NCI-H1436 treated with DMSO at 0.1 percent for 48 hours (cell line): ENCODE data around the gene SURF4.
"Not testable (repeated sequence)": the region's sequence is repeated elsewhere in the genome, so short reads cannot be mapped to it uniquely, and the experiment has no call there.

Experiments used
- DNase-seq: peaks from one replicate; lab custom pipeline; 2025; lab: John Stamatoyannopoulos, UW

The SURF4 gene

DNA sequence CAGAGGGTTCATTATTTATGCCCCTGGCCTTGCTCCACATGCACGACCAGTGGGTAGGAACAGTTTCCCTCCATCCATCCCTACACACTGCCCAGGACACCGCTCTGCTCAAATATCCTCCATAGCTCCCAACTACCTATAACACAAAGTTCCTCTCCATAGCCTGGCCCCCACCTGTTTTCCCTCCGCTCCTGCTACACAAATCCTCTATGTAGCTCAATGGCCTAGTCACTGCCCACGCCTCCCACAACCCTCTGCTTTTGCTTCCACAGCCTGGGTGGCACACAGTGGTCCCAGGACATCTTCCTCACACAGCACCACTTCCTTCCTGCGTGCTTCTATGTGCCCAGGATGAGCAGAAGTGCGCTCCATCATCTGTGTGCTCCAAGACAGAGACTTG is 21.5 kb upstream of the SURF4 start:
- no peak for DNase-seq

DNA sequence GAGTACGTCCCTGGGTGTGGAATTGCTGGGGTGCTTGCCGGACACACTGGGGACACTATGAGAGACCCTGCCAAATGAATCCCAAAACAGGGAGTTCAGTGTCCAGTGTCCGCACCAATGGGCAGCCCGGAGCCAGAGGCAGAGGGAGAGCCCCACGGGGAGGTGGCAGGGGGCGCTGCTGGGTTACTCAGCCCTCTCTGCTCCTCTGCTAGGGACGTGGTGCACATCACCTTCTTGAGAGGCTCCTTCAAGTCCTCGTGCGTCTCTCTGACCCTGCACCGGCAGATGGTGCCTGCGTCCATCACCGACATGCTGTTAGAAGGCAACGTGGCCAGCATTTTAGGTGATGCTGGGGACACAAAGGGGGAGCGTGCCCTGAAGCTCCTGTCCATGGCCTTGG is 21.1 kb upstream of the SURF4 start:
- no peak for DNase-seq

DNA sequence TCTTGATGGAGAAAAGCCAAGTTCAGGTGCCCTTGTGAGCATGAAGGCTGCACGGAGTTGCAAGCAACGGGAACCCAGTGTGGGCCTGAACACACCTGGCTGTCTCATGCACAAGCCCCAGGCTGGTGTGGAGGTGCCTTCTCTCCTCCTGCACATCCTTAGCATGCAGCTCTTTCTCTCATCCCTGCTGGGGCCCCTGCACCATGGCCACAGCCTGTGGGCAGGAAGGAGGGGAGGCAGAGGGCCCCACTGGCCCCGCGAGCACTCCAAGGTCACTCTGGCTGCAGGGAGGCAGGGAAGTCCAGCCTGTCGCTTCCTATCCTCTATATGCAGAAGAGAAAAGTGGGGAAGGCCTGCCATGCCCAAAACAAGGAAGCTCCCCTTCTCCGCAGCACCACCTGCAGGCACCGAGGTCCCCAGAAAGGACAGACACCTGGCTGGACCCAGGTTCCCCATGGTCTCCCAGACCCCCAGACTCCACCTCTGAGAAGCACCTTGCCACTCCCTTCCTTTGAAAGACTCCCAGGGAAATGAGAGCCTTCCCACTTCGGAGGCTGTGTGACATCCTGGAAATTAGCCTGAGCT is 18.9 kb upstream of the SURF4 start:
- no peak for DNase-seq

DNA sequence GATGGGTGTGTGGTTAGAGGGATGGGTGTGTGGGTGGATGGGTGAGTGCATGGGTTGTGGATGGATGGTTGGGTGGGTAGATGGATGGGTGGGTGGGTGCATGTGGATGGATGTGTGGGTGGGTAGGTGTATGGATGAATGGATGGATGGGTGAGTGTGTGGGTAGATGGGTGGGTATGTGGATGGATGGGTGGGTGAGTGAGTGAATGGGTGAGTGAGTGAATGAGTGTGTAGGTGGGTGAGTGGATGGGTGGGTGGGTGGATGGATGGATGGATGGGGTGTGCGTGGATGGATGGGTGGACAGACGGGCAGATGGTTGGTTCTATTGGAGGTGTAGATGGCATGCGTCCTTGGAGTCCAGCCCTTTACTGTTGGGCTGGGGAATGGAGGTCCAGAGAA is 17.5 kb upstream of the SURF4 start:
- DNase-seq = no peak

DNA sequence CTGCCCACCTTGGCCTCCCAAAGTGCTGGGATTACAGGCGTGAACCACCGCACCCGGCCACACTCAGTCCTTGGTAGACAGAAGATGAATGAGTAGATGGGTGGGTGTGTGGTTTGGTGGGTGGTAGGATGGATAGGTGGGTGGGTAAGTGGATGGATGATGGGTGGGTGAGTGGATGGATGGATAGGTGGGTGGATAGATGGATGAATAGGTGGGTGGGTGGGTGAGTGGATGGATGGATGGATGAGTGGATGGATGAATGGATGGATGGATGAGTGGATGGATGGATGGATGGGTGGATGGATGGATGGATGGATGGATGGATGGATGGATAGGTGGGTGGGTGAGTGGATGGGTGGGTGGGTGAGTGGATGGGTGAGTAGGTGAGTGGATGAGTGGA is 16.4 kb upstream of the SURF4 start:
- not testable (repeated sequence) for DNase-seq

DNA sequence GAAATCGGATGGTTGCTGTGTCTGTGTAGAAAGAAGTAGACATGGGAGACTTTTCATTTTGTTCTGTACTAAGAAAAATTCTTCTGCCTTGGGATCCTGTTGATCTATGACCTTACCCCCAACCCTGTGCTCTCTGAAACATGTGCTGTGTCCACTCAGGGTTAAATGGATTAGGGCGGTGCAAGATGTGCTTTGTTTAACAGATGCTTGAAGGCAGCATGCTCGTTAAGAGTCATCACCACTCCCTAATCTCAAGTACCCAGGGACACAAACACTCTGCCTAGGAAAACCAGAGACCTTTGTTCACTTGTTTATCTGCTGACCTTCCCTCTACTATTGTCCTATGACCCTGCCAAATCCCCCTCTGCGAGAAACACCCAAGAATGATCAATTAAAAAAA is 15.6 kb upstream of the SURF4 start:
- not testable (repeated sequence) for DNase-seq

DNA sequence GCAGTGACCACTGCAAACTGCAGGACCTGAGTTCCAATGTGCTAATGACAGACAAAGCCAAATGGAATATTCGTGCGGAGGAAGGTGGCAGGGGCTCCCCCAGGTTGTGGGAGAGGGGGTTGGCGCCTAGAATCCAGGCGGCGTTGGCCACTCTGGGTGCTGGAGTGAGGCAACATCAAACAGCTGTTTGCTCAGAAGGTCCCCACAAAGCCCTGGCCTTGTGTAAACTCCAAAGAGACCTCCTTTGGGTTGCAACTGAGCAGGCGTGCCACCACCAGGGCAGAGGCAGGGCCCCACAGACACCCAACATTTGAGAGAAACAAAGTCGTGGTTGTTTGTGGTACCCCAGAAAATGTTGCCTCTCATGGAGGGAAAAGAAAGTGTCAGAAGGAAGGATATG is 14.9 kb upstream of the SURF4 start:
- no peak for DNase-seq

DNA sequence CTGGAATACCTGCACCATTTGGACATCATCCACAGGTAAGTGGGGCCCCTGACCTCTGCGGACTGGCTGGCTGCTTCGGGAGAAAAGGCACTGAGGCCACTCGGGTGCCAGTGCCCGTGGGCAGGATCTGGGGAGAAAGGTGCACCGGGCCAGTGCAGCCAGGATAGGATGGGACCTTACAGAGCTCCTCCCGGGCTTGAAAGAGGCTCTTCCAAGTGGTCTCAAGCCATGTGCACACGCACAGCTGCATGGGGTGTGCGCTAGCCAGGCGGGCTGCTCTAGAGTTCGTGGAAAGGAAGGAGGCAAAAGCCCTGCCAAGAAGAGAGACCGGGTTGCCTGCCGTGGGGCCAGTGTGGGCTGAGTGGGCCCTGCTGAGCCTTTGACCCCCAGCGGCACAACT is 13.7 kb upstream of the SURF4 start:
- no peak for DNase-seq

DNA sequence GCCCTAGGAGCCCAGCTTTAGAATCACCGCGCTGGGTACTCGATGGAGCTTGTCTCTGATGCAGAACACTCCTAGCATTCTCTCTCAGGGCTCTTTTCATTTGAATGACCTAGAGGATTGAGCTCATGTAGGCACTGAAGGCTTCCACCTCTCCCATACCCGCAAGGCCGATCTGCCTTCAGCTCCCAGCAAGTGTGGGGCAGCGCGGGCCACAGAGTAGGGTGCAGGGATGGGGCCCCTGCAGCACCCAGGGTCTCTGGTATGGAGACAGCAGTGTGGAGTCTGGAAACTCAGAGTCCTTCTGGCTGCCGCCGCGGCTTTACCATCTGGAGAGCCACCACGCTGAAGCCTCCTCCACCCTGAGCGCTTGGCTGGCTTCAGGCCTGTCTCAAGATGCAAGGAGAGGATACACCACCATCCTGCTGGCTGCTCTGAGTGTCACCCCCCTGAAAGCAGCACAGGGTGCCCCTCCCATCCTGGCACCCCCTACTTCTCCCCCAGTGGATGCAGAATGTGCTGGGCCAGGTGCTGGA is 13.2 kb upstream of the SURF4 start:
- no peak for DNase-seq

DNA sequence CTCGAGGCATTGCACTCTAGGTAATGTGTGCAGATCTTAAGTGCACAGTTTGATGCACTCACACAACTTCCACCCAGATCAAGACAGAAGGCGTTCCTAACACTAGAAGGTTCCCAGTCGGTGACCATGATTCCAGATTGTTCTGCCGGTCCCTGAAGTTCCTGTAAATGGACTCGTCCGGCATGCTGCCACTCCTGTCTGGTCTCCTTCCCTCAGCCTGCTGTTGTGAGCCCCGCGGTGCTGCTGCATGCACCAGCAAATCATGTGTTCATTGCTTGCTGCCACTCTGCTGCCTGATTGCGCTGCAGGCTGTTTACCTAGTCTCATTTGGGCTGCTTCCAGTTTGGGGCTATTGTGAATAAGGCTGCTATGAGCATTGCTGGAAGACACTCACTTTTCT is 11.8 kb upstream of the SURF4 start:
- no peak for DNase-seq

DNA sequence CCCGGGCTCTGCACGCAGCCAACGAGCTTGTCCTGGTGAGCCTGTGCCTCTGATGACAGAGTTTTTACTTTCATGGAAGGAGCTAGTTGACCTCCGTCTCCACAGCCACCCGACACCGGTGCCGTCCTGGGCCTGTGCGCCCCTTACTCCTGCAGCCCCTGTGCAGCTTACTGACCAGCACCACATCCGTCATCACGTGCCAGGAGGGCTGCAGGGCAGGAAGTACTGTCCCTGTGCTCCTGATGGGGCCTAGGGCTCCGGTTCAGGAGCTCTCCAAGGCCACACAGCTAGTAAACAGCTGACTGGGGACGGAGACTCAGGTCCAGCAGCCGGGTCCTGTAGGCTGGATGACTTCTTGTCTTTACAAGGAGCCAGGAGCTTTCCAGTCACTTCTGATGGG is 10.5 kb upstream of the SURF4 start:
- DNase-seq = no peak

DNA sequence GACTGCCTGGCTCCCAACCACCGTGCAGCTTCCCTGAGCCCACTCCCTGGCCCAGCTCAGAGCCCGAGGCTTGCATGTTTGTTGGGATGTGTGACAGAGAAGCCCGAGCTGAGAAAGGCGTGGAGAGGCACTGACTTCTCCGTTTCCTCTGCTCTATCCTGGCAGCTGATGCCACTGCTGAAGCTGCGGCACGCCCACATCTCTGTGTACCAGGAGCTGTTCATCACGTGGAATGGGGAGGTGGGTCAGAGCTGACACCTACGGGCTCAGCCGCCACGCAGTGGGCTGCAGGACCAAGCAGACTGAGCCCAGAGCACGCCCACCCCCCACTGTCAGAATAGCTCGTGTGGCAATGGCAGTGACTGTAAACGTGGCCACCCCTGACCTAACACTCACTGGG is 9.6 kb upstream of the SURF4 start:
- DNase-seq = no peak

DNA sequence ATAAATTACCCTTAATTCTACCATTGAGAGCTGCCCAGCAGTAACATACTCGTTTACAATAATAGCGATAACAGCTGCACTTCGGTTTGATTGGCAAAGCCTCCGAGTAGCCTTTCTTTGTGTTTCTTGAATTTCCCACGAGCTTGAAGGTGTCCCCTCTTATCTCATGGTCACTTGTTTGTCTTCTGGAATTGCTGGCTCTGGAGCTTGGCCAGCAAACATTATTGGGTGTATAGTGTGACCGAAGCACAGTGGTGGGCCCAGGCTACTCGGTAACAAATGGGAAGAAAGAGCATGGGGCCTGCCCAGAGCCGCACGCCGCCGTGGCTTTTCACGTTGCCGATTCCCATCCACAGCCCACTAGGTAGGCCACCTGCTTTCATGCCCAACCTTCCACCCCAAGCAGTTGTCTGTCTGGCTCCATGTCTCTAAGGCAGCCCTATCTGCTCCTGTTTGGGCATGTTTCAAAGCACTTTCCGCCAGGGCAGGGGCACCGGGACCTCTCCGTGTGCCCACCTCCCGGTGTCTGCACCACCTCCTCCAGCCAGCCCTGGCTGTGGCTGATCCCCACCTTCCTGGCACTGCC is 9.0 kb upstream of the SURF4 start:
- no peak for DNase-seq

DNA sequence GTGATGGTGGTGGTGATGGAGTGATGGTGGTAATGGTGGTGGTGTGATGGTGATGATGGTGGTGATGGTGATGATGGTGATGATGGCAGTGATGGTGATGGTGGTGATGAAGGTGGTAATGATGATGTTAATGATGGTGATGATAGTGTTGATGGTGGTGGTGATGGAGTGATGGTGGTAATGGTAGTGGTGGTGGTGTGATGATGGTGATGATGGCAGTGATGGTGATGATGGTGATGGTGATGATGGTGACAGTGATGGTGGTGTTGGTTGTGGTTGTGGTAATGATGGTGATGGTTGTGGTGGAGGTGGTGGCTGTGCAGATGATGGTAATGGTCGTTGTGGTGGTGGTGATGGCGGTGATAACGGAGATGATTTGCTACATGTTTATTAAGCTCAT is 7.6 kb upstream of the SURF4 start:
- DNase-seq = no peak

DNA sequence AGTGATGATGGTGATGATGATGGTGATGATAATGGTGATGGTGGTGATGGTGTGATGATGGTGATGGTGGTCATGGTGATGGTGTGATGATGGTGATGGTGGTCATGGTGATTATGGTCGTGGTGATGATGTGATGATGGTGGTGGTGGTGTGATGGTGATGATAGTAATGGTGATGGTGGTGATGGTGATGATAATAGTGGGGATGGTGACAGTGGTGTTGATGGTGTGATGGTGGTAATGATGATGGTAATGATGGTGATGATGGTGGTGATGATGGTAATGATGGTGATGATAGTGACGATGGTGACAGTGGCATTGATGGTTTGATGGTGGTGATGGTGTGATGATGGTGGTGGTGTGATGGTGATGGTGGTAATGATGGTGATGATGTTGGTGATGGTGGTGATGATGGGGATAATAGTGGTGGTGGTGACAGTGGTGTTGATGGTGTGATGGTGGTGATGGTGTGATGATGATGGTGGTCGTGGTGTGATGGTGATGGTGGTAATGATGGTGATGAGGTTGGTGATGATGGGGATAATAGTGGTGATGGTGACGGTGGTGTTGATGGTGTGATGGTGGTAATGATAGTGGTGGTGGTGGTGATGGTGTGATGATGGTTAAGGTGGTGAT is 6.8 kb upstream of the SURF4 start:
- no peak for DNase-seq

DNA sequence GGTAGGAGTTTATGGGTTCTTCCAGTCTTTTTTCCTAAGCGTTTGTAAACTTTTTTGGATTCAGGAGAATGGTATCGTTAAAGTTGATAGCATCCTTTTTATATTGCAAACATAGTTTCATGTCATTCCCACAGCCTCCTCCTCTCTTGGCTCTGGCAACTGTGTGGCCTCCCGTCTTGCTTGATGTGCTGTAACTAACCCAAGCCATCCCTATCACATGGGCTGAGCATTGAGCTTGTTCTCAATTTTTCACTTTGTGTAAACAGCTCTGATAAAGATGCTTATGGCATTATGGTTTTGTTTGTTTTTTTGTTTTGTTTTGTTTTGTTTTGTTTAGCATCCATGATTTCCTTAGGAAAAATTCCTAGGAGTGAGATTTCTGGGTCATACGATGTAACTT is 4.9 kb upstream of the SURF4 start:
- DNase-seq = no peak

DNA sequence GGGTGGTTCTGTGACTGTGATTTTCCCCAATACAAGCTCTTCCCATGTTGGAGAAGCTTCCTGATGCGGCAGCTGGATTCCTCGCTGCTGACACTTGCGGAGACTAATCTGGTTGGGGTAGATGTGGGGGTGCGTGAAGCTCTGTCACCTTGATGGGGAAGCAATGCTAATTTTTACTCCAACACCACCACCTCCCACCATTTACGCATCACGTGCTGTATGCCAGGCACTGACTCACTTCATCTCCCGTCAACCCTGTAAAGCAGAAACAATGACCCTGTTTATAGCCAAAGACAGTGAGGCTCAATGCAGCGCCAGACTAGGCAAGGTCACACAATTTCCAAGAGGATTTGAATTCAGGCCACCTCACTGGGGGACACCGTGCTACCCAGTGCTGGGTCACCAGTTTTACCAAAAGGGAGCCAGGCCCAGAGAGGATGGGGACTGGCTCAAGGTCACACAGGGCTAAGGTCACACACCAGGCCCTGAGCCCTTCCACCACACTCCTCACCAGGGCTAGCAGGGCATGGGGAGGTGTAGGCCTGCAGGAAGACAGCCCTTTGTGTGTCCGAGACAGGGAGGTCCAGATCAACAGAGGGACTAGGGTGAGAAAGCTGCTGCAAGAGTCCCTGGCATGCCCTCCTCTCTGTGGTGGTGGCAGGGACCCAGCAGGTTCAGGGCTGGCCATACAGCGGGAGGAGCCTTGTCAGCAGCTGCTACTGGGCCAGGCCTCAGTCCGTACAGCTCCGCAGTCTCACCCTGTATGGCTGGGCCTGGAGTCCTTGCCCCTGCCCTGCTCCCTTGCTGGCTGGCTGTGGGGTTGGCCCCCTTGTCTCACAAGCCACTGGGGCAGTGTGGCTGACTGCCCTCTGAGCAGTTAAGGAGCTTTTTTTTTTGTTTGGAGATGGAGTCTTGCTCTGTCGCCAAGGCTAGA is 3.6 kb upstream of the SURF4 start:
- DNase-seq = no peak

DNA sequence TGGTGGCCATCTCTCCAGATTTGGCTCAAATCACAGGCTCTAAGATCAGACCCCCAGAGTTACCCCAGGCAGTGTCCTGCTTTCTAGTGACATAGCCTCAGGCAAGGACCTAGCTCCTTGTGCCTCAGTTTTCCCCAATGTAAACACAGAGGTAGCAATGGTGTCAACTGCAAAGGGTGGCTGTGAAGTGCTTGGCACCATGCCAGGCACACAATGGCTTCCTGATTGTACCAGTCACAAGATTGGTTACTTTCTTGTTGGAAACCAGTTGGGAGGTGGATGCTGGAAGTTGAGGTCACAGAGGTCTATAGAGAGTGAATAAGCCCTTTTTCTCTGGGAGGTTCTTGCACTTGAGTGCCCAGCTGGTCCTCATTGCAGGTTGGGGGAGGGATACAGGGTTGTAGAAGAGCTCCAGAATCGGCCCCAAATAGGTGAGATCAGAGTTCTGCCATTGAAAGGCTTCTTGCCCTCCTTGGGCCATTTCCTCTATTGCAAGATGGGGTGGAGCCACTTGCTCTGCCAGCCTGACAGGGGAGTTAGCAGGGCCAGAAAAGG is 2.6 kb upstream of the SURF4 start:
- no peak for DNase-seq

DNA sequence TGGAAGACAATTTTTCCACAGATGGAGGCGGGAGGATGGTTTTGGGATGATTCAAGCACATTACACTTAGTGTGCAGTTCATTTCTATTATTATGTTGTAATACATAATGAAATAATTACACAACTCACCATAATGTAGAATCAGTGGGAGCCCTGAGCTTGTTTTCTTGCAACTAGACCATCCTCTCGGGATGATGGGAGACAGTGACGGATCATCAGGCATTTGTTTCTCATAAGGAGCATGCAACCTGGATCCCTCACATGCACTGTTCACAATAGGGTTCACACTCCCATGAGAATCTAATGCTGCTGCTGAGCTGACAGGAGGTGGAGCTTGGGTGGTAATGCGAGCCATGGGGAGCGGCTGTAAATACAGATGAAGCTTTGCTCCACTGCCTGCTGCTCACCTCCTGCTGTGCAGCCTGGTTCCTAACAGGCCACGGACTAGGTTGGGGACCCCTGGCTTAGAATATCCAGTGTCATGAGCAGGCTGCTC is 1.9 kb upstream of the SURF4 start:
- no peak for DNase-seq

DNA sequence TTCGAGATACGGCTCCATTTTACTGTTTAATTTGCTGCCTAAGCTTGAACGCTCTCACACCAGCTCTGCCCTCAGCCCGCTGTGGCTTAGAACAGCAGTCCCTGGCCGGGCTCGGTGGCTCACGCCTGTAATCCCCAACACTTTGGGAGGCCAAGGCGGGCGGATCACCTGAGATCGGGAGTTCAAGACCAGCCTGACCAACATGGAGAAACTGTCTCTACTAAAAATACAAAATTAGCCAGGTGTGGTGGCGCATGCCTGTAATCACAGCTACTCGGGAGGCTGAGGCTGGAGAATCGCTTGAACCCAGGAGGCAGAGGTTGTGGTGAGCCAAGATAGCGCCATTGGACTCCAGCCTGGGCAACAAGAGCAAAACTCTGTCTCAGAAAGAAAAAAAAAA is 1.4 kb upstream of the SURF4 start:
- not testable (repeated sequence) for DNase-seq

DNA sequence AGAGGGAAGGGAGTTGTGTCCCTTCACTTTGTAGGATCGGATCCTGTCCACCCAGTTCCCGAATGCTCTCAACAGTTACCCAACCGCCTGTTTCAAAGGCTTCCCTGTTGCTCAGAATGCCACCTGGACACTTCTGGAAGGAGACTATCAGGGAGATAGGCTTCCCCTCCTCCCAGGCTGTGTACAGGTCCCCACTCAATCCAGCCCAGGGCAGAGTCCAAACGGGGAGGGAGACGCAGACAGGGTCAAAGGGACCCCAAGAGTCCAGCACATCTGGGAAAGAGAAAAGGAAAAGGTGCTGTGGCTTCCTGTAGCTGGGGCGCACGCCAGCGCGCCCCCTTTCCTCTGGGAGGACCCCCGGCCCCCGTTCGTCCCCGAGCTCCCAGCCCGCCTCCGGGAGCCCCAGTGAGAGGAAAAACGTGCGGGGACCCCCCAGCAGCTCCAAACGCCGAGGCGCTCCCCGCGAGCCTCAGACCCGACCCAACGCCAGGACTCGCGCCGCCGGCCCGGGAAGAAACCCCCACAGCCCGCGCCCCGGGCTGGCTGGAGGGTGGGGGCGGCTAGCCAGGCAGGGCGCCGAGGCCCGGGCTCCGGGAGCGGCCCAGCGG is 640 bp downstream of the SURF4 start:
- DNase-seq = no peak
